IPS-15b (cell line): ENCODE measurements around the gene GRIK3.
"Not testable (repeated sequence)": the region's sequence is repeated elsewhere in the genome, so short reads cannot be mapped to it uniquely, and the experiment has no call there.

Experiments used
- H3K27me3 ChIP-seq: one replicate; pipeline ENCODE4 v1.6.1; 2013; ENCODE audit warnings: low read length; ENCODE audit not compliant: control insufficient read depth, insufficient read depth
- H3K36me3 ChIP-seq: one replicate; pipeline ENCODE4 v1.6.1; 2013; ENCODE audit warnings: low read length; ENCODE audit not compliant: control insufficient read depth, insufficient read depth
- H3K4me1 ChIP-seq: one replicate; pipeline ENCODE4 v1.6.1; 2013; ENCODE audit warnings: mild to moderate bottlenecking, low read length; ENCODE audit not compliant: control insufficient read depth, insufficient read depth
- H3K4me3 ChIP-seq: one replicate; pipeline ENCODE4 v1.5.1; 2013; ENCODE audit warnings: low read depth, low read length
- H3K9ac ChIP-seq: one replicate; pipeline ENCODE4 v1.6.1; 2013; ENCODE audit warnings: low read depth, mild to moderate bottlenecking, low read length
- H3K9me3 ChIP-seq: one replicate; pipeline ENCODE4 v1.6.1; 2013; ENCODE audit warnings: mild to moderate bottlenecking, low read length; ENCODE audit not compliant: control insufficient read depth, insufficient read depth

GRIK3 gene

GRCh38 chr1:36767429-36767828 is 266.9 kb downstream of the GRIK3 start:
- H3K4me1 ChIP-seq = peaks cover 32% of the 10 kb centered on the region
- not testable (repeated sequence) for H3K9ac ChIP-seq, H3K27me3 ChIP-seq, H3K36me3 ChIP-seq, H3K4me3 ChIP-seq, H3K9me3 ChIP-seq

DNA sequence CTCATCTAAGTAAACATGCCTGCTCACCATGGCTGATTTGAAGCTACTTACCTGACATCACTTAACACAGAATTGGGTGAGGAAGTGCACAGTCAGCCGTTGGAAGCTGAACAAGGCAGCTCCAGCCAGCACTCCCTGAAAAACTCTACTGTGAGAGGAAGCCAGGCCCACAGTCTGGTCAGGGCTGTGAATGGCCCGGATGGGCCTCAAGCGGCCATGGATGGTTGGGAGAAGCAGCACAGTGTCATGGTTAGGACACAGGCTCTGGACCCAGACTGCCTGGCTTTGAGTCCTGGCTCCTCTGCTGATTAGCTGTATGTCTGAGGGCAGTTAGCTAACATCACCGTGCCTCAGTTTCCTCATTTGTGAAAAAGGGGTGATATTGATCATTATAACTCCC is 267.8 kb downstream of the GRIK3 start:
- Histone ChIP-seq H3K36me3 (no peaks in the 10 kb centered on the region), H3K4me3 (no peak overlapping the region), H3K4me1 (peaks cover 29% of the 10 kb centered on the region), H3K9me3 (no peaks in the 10 kb centered on the region), H3K9ac (no peak overlapping the region), H3K27me3 (no peaks in the 10 kb centered on the region)

GRCh38 chr1:36765785-36766300 is 268.5 kb downstream of the GRIK3 start:
- no peak overlapping the region for H3K4me3 ChIP-seq
- peaks cover 26% of the 10 kb centered on the region for H3K4me1 ChIP-seq
- H3K9me3 ChIP-seq = no peaks in the 10 kb centered on the region
- H3K36me3 ChIP-seq = no peaks in the 10 kb centered on the region
- H3K27me3 ChIP-seq = no peaks in the 10 kb centered on the region
- no peak overlapping the region for H3K9ac ChIP-seq

- no peak overlapping the region for H3K9ac ChIP-seq
- H3K36me3 ChIP-seq = no peaks in the 10 kb centered on the region
- H3K9me3 ChIP-seq = no peaks in the 10 kb centered on the region
Observed at GRCh38 chr1:36764798-36765197, 269.5 kb downstream of the GRIK3 start.

GRCh38 chr1:36763771-36764170 is 270.5 kb downstream of the GRIK3 start:
- Histone ChIP-seq H3K27me3 (no peaks in the 10 kb centered on the region), H3K9me3 (no peaks in the 10 kb centered on the region), H3K4me1 (peaks cover 11% of the 10 kb centered on the region), H3K9ac (no peak overlapping the region), H3K4me3 (no peak overlapping the region), H3K36me3 (no peaks in the 10 kb centered on the region)

More at GRCh38 chr1:36764798-36765197, 269.5 kb downstream of the GRIK3 start:
- H3K4me3 ChIP-seq = no peak overlapping the region
- H3K4me1 ChIP-seq = peaks cover 16% of the 10 kb centered on the region
- H3K27me3 ChIP-seq = no peaks in the 10 kb centered on the region

DNA sequence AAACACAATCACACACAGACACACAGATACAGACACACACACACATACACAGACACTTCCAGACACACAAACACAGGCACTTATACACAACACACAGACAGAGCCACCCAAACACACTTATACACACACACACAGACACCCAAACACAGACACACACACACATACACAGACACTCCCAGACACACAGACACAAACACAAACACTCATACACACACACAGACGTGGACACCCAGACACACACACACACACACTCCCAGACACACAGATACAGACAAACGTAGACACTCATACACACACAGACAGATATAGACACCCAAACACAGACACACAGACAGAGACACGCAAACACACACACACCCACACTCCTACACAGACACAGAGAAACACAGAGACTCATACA is 272.1 kb downstream of the GRIK3 start:
- no peak overlapping the region for H3K9ac ChIP-seq
- H3K9me3 ChIP-seq = no peaks in the 10 kb centered on the region
- H3K4me1 ChIP-seq = peaks cover 11% of the 10 kb centered on the region
- no peaks in the 10 kb centered on the region for H3K36me3 ChIP-seq
- H3K4me3 ChIP-seq = no peak overlapping the region
- no peaks in the 10 kb centered on the region for H3K27me3 ChIP-seq

- Histone ChIP-seq H3K9ac (no peak overlapping the region), H3K9me3 (no peaks in the 10 kb centered on the region), H3K36me3 (no peaks in the 10 kb centered on the region), H3K4me1 (peaks cover 11% of the 10 kb centered on the region), H3K4me3 (no peak overlapping the region), H3K27me3 (no peaks in the 10 kb centered on the region)
Observed at GRCh38 chr1:36761113-36761512, 273.2 kb downstream of the GRIK3 start.

- H3K4me1 ChIP-seq = peaks cover 3% of the 10 kb centered on the region
- H3K36me3 ChIP-seq = no peaks in the 10 kb centered on the region
- no peak overlapping the region for H3K4me3 ChIP-seq
- no peaks in the 10 kb centered on the region for H3K27me3 ChIP-seq
- H3K9me3 ChIP-seq = no peaks in the 10 kb centered on the region
- no peak overlapping the region for H3K9ac ChIP-seq
Observed at GRCh38 chr1:36760081-36760480, 274.2 kb downstream of the GRIK3 start.

GRCh38 chr1:36759355-36759754 is 275.0 kb downstream of the GRIK3 start:
- Histone ChIP-seq H3K36me3 (no peaks in the 10 kb centered on the region), H3K4me3 (no peak overlapping the region), H3K27me3 (no peaks in the 10 kb centered on the region), H3K4me1 (no peaks in the 10 kb centered on the region), H3K9me3 (no peaks in the 10 kb centered on the region), H3K9ac (no peak overlapping the region)

DNA sequence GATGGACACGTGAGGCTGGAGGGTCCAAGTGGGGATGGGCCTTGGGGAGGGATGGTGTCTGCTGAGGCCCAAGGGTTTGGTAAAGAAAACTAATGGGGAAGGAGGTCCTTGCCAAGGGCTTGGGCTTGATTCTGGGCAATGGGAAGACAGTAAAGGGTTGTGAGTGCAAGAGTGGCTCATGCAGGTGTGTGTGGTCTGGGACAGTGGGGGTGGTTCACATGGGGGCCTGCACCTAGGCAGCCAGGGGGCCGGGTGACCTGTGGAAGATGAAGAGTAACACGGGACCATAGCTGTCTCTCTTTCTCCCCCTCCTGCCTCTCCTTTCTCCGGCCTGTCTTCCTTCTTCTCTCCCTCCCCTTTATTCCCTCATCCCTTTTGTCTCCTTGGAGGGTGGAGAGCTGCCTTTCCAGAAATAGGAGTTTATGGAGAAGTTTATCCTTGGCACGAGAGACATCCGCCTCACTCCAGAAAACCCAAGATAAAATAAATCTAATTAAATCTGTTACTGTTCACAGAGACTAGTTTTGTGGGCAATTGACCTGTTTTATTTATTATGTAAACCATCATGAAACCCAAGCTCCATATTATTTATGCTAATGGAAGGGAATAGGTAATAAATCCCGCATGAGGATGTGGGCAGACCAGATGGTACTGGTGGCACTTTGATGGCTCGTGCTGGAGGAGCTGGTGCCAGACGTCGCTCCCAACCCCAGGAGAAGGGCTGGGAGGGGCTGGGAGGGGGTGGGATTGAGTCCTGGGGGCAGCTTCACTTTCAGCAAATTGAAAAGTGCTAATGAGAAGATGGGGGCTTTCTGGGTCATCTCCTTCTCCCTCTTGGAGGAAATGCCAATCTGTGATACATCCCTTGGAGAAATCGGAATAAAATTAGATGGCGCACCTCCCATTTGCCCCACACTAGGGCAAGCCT is 278.7 kb downstream of the GRIK3 start:
- H3K9ac ChIP-seq = no peak overlapping the region
- no peaks in the 10 kb centered on the region for H3K27me3 ChIP-seq
- H3K4me3 ChIP-seq = no peak overlapping the region
- no peaks in the 10 kb centered on the region for H3K9me3 ChIP-seq
- no peaks in the 10 kb centered on the region for H3K36me3 ChIP-seq
- no peaks in the 10 kb centered on the region for H3K4me1 ChIP-seq

DNA sequence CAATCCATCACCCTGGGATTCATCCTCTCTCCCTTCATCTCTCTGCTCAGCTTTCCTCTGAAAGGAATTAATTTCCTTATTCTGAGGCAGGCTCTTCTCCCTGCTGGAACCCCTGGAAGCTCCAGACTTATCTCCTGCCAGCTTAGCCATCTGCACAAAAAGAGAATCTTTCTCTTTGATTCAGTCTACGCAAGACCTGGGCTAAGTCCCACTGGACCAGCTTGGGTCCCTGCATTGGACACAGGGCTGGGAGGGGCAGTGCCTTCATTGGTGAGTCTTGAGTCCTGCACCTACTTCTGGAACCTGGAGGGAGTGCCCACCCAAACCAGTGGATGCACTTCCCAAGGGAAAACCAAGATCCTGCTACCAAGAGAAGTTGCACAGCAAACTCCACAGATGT is 279.9 kb downstream of the GRIK3 start:
- Histone ChIP-seq H3K4me3 (no peak overlapping the region), H3K9ac (no peak overlapping the region), H3K27me3 (no peaks in the 10 kb centered on the region), H3K4me1 (no peaks in the 10 kb centered on the region), H3K9me3 (no peaks in the 10 kb centered on the region), H3K36me3 (no peaks in the 10 kb centered on the region)

- Histone ChIP-seq H3K27me3 (no peaks in the 10 kb centered on the region), H3K9ac (no peak overlapping the region), H3K9me3 (no peaks in the 10 kb centered on the region), H3K4me1 (no peaks in the 10 kb centered on the region), H3K36me3 (no peaks in the 10 kb centered on the region), H3K4me3 (no peak overlapping the region)
Observed at GRCh38 chr1:36753451-36753850, 280.9 kb downstream of the GRIK3 start.
